GM12891 (cell line): Measurements from ENCODE around the gene CIAO2A.
"Not testable (repeated sequence)": the region's sequence is repeated elsewhere in the genome, so short reads cannot be mapped to it uniquely, and the experiment has no call there.

ENCODE experiments used
- DNase-seq: peaks from one replicate; pipeline ENCODE4 v3.0.0; 2011; ENCODE audit warnings: low spot score; ENCODE audit not compliant: insufficient read length
- FAIRE-seq: peaks from 2 replicates; lab custom pipeline; 2011; peaks lifted over from hg19 to GRCh38; lab: Jason Lieb, UNC
- PAX5 ChIP-seq: IDR thresholded peaks from 2 replicates; pipeline ENCODE4 v1.6.1; 2011; ENCODE audit warnings: low read length, moderate library complexity, mild to moderate bottlenecking; ENCODE audit not compliant: insufficient read depth, severe bottlenecking
- POLR2A ChIP-seq: IDR thresholded peaks from 2 replicates; pipeline ENCODE4 v1.6.1; 2011; ENCODE audit warnings: low read depth, low read length, control low read depth
- POLR2AphosphoS5 ChIP-seq: IDR thresholded peaks from 2 replicates; pipeline ENCODE4 v1.6.1; 2011; ENCODE audit warnings: low read depth, low read length, control low read depth
- POU2F2 ChIP-seq: IDR thresholded peaks from 2 replicates; pipeline ENCODE4 v1.6.1; 2011; ENCODE audit warnings: low read depth, mild to moderate bottlenecking, control low read depth, low read length, moderate library complexity
- SPI1 ChIP-seq: IDR thresholded peaks from 2 replicates; pipeline ENCODE4 v1.6.1; 2011; ENCODE audit warnings: low read depth, low read length, control low read depth
- TAF1 ChIP-seq: IDR thresholded peaks from 2 replicates; pipeline ENCODE4 v1.6.1; 2011; ENCODE audit warnings: low read depth, low read length, control low read depth

Gene CIAO2A

GRCh38 chr15:64058279-64058678, 35.4 kb downstream of the CIAO2A start:
- peak; percentile 5 for FAIRE-seq
- no peak for DNase-seq
- no peak for TF ChIP-seq POLR2A
- TF ChIP-seq TAF1: no peak
- TF ChIP-seq POLR2AphosphoS5: no peak
- no peak for TF ChIP-seq PAX5
- no peak for TF ChIP-seq POU2F2
- no peak for TF ChIP-seq SPI1

- not testable (repeated sequence) for FAIRE-seq, DNase-seq
Measured at GRCh38 chr15:64053674-64054073, 40.0 kb downstream of the CIAO2A start.

GRCh38 chr15:64052925-64053491, 40.6 kb downstream of the CIAO2A start:
- no peak for DNase-seq
- TF ChIP-seq POLR2AphosphoS5 (no peak), POU2F2 (no peak), TAF1 (no peak), SPI1 (no peak), POLR2A (no peak), PAX5 (no peak)
- FAIRE-seq: no peak

- no peak for DNase-seq
- TF ChIP-seq TAF1: no peak
- TF ChIP-seq POU2F2: no peak
- no peak for TF ChIP-seq SPI1
- no peak for TF ChIP-seq POLR2AphosphoS5
- TF ChIP-seq POLR2A: no peak
- no peak for TF ChIP-seq PAX5
Measured at GRCh38 chr15:64051407-64052259, 42.0 kb downstream of the CIAO2A start.

GRCh38 chr15:64051093-64051402, 42.6 kb downstream of the CIAO2A start:
- TF ChIP-seq POLR2AphosphoS5 (no peak), POU2F2 (no peak), PAX5 (no peak), POLR2A (no peak), SPI1 (no peak), TAF1 (no peak)
- no peak for FAIRE-seq

More at GRCh38 chr15:64051407-64052259, 42.0 kb downstream of the CIAO2A start:
- FAIRE-seq: no peak

GRCh38 chr15:64050281-64051092, 43.2 kb downstream of the CIAO2A start:
- no peak for TF ChIP-seq POLR2A
- TF ChIP-seq SPI1: no peak
- TF ChIP-seq POU2F2: no peak
- no peak for TF ChIP-seq PAX5
- no peak for TF ChIP-seq POLR2AphosphoS5
- TF ChIP-seq TAF1: no peak
- FAIRE-seq: no peak
- DNase-seq: no peak

More at GRCh38 chr15:64051093-64051402, 42.6 kb downstream of the CIAO2A start:
- no peak for DNase-seq

GRCh38 chr15:64048781-64049460, 44.7 kb downstream of the CIAO2A start:
- TF ChIP-seq PAX5: no peak
- no peak for TF ChIP-seq POU2F2
- no peak for TF ChIP-seq TAF1
- no peak for TF ChIP-seq SPI1
- TF ChIP-seq POLR2A: no peak
- no peak for TF ChIP-seq POLR2AphosphoS5
- no peak for FAIRE-seq
- DNase-seq: no peak

GRCh38 chr15:64046421-64047153, 47.1 kb downstream of the CIAO2A start, which contains the start of gene DAPK2:
TSS of gene DAPK2 (minus strand) at chr15:64046485. CDS start at chr15:64040261, 6,224 bp downstream.
- no peak for TF ChIP-seq SPI1
- no peak for TF ChIP-seq TAF1
- no peak for TF ChIP-seq PAX5
- TF ChIP-seq POU2F2: no peak
- no peak for TF ChIP-seq POLR2AphosphoS5
- no peak for TF ChIP-seq POLR2A
- DNase-seq (peak; percentile 86), FAIRE-seq (peak; percentile 33)
